Osteoblast (primary cell): Measurements from ENCODE around the gene GOLGA8T. TPM values are rescaled to one million over a fixed set of nuclear protein-coding genes. Genes with fewer than 3 reads are reported as not detected.
"Not testable (repeated sequence)": the region's sequence is repeated elsewhere in the genome, so short reads cannot be mapped to it uniquely, and the experiment has no call there.

Source experiments
- DNase-seq: peaks from one replicate; pipeline ENCODE4 v3.0.0; 2011; ENCODE audit warnings: low spot score, mixed read lengths; ENCODE audit not compliant: insufficient read length; ENCODE audit errors: missing footprints
- H2AFZ ChIP-seq: 2 replicates; pipeline ENCODE4 v1.6.0; 2011; ENCODE audit warnings: mild to moderate bottlenecking, low read length
- H3K27ac ChIP-seq: 2 replicates; pipeline ENCODE4 v1.5.1; 2011; ENCODE audit warnings: mild to moderate bottlenecking, low read depth, low read length, moderate library complexity
- H3K27me3 ChIP-seq: 2 replicates; pipeline ENCODE4 v1.6.0; 2012; ENCODE audit warnings: mild to moderate bottlenecking, control low read depth, inconsistent platforms, low read length, moderate library complexity; ENCODE audit not compliant: insufficient read depth
- H3K36me3 ChIP-seq: 2 replicates; pipeline ENCODE4 v1.5.1; 2011; ENCODE audit warnings: mild to moderate bottlenecking, low read length, control low read depth, moderate library complexity; ENCODE audit not compliant: insufficient read depth
- H3K4me1 ChIP-seq: 2 replicates; pipeline ENCODE4 v1.5.1; 2011; ENCODE audit warnings: mild to moderate bottlenecking, low read length, control low read depth, moderate library complexity; ENCODE audit not compliant: insufficient read depth
- H3K4me2 ChIP-seq: 2 replicates; pipeline ENCODE4 v1.6.0; 2011; ENCODE audit warnings: mild to moderate bottlenecking, low read length; ENCODE audit not compliant: insufficient read depth
- H3K4me3 ChIP-seq: fragments of 200-600 bp; sonication (generic); 3 replicates; pipeline ENCODE4 v1.5.1; 2012; ENCODE audit warnings: mild to moderate bottlenecking, low read length, inconsistent platforms; ENCODE audit not compliant: insufficient read depth
- H3K79me2 ChIP-seq: 2 replicates; pipeline ENCODE4 v1.6.0; 2012; ENCODE audit warnings: mild to moderate bottlenecking, low read length, control low read depth, inconsistent platforms; ENCODE audit not compliant: insufficient read depth
- H3K9me3 ChIP-seq: 2 replicates; pipeline ENCODE4 v1.5.1; 2011; ENCODE audit warnings: low read depth, low read length, control low read depth
- H4K20me1 ChIP-seq: 2 replicates; pipeline ENCODE4 v1.6.0; 2012; ENCODE audit warnings: mild to moderate bottlenecking, low read length, control low read depth; ENCODE audit not compliant: insufficient read depth
- total RNA-seq: library from RNA; depleted of rRNA; stranded (reverse); fragments of >200 nt; gene quantifications from 2 replicates; pipeline ENCODE4 v1.2.3, GENCODE V29; 2012

Gene GOLGA8T
- total RNA-seq, 1 donor, result not detected

GRCh38 chr15:30163759-30164158, 28.9 kb downstream of the GOLGA8T start:
- not testable (repeated sequence) for DNase-seq, H3K4me3 ChIP-seq, H3K79me2 ChIP-seq, H3K4me2 ChIP-seq, H3K27me3 ChIP-seq, H3K36me3 ChIP-seq, H4K20me1 ChIP-seq, H2AFZ ChIP-seq, H3K4me1 ChIP-seq, H3K9me3 ChIP-seq, H3K27ac ChIP-seq

GRCh38 chr15:30164257-30164656, 29.4 kb downstream of the GOLGA8T start:
- not testable (repeated sequence) for H3K27ac ChIP-seq, H2AFZ ChIP-seq, H3K79me2 ChIP-seq, DNase-seq, H3K36me3 ChIP-seq, H4K20me1 ChIP-seq, H3K4me1 ChIP-seq, H3K4me2 ChIP-seq, H3K27me3 ChIP-seq, H3K9me3 ChIP-seq, H3K4me3 ChIP-seq

- H3K4me3 ChIP-seq, H4K20me1 ChIP-seq, H3K36me3 ChIP-seq, H3K4me2 ChIP-seq, H3K79me2 ChIP-seq, H3K4me1 ChIP-seq, H3K9me3 ChIP-seq, H2AFZ ChIP-seq, DNase-seq, H3K27me3 ChIP-seq, H3K27ac ChIP-seq: not testable (repeated sequence)
These were observed 32.6 kb downstream of the GOLGA8T start for GRCh38 chr15:30167403-30167802.

- not testable (repeated sequence) for H3K4me3 ChIP-seq, H3K4me1 ChIP-seq, H4K20me1 ChIP-seq
These were observed 33.0 kb downstream of the GOLGA8T start for GRCh38 chr15:30167886-30168285.

GRCh38 chr15:30171452-30171851, 36.6 kb downstream of the GOLGA8T start:
- H3K27me3 ChIP-seq, DNase-seq, H3K9me3 ChIP-seq, H3K79me2 ChIP-seq, H3K4me3 ChIP-seq, H3K27ac ChIP-seq, H3K4me2 ChIP-seq, H3K36me3 ChIP-seq, H4K20me1 ChIP-seq, H3K4me1 ChIP-seq, H2AFZ ChIP-seq: not testable (repeated sequence)

More at GRCh38 chr15:30167886-30168285, 33.0 kb downstream of the GOLGA8T start:
- not testable (repeated sequence) for H3K27me3 ChIP-seq, H3K79me2 ChIP-seq, H3K36me3 ChIP-seq, H3K27ac ChIP-seq, H2AFZ ChIP-seq, H3K4me2 ChIP-seq, H3K9me3 ChIP-seq, DNase-seq

GRCh38 chr15:30173041-30173608, 38.3 kb downstream of the GOLGA8T start:
- H3K4me2 ChIP-seq, H3K4me1 ChIP-seq, H4K20me1 ChIP-seq, H3K27ac ChIP-seq, H3K9me3 ChIP-seq, H3K79me2 ChIP-seq, H3K36me3 ChIP-seq, H3K4me3 ChIP-seq, DNase-seq, H2AFZ ChIP-seq, H3K27me3 ChIP-seq: not testable (repeated sequence)

GRCh38 chr15:30175291-30175690, 40.4 kb downstream of the GOLGA8T start:
- H4K20me1 ChIP-seq, H3K27ac ChIP-seq, H3K36me3 ChIP-seq, H3K4me2 ChIP-seq, DNase-seq, H3K79me2 ChIP-seq, H3K4me1 ChIP-seq, H3K9me3 ChIP-seq, H3K27me3 ChIP-seq, H3K4me3 ChIP-seq, H2AFZ ChIP-seq: not testable (repeated sequence)

GRCh38 chr15:30176613-30177012, 41.8 kb downstream of the GOLGA8T start:
- H3K36me3 ChIP-seq, H3K4me1 ChIP-seq, DNase-seq, H2AFZ ChIP-seq, H3K9me3 ChIP-seq, H3K4me3 ChIP-seq, H3K27me3 ChIP-seq, H3K4me2 ChIP-seq, H3K27ac ChIP-seq, H4K20me1 ChIP-seq, H3K79me2 ChIP-seq: not testable (repeated sequence)

GRCh38 chr15:30179814-30180213, 45.0 kb downstream of the GOLGA8T start:
- not testable (repeated sequence) for H3K4me3 ChIP-seq, H4K20me1 ChIP-seq, H3K27me3 ChIP-seq, H3K27ac ChIP-seq, H3K4me2 ChIP-seq, H3K79me2 ChIP-seq, DNase-seq, H3K36me3 ChIP-seq, H3K9me3 ChIP-seq, H3K4me1 ChIP-seq, H2AFZ ChIP-seq
